BLaER1 treated with 17β-estradiol and CSF1 and Interleukin-3, amounts not matched to agents 10 nM and 100 nM (cell line): ENCODE measurements around the gene CEP170B.
"Not testable (repeated sequence)": the region's sequence is repeated elsewhere in the genome, so short reads cannot be mapped to it uniquely, and the experiment has no call there.

Source experiments
- H3K27ac ChIP-seq, 11 experiments: shearing (Covaris generic); formaldehyde crosslinking; 2 replicates each; pipeline ENCODE4 v1.8.1; 2022
- H3K27me3 ChIP-seq, 11 experiments: shearing (Covaris generic); formaldehyde crosslinking; 2 replicates each; pipeline ENCODE4 v1.8.1; 2022
- H3K36me3 ChIP-seq, 11 experiments: shearing (Covaris generic); formaldehyde crosslinking; 2 replicates each; pipeline ENCODE4 v1.8.1; 2022
- H3K4me1 ChIP-seq, 10 experiments: shearing (Covaris generic); formaldehyde crosslinking; 2 replicates each; pipeline ENCODE4 v1.8.1; 2022
- H3K4me2 ChIP-seq, 11 experiments: shearing (Covaris generic); formaldehyde crosslinking; 2 replicates each; pipeline ENCODE4 v1.8.1; 2022
- H3K4me3 ChIP-seq, 10 experiments: shearing (Covaris generic); formaldehyde crosslinking; 2 replicates each; pipeline ENCODE4 v1.8.1; 2022
- H3K9ac ChIP-seq, 11 experiments: shearing (Covaris generic); formaldehyde crosslinking; 2 replicates each; pipeline ENCODE4 v1.8.1; 2022
- H3K9me3 ChIP-seq, 11 experiments: shearing (Covaris generic); formaldehyde crosslinking; replicated peaks in 1 of 11; 2 replicates each; pipeline ENCODE4 v1.8.1; 2022
- H4K20me1 ChIP-seq, 11 experiments: shearing (Covaris generic); formaldehyde crosslinking; 2 replicates each; pipeline ENCODE4 v1.8.1; 2022
- Cebpa-rat ChIP-seq, 11 experiments: shearing (Covaris generic); IDR thresholded peaks; 2 replicates each; pipeline ENCODE4 v1.8.1; 2022

The CEP170B gene

DNA sequence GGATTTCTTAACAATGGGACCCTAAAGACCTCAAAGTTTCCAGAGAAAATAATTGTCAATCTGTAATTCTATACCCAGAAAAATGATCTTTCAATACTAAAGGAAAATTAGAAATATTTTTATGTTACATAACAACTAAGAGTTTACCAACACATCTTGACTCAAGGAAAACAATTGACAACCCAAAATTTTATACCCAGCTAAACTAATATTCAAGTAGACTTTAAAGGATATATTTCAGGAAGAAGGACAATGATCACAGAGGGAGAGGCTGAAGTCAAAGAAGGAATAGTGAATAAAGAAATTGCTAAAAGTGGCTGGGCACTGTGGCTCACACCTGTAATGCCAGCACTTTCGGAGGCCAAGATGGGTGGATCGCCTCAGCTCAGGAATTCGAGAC is 47.0 kb downstream of the CEP170B start:
- no peak overlapping the region for H3K9ac ChIP-seq

DNA sequence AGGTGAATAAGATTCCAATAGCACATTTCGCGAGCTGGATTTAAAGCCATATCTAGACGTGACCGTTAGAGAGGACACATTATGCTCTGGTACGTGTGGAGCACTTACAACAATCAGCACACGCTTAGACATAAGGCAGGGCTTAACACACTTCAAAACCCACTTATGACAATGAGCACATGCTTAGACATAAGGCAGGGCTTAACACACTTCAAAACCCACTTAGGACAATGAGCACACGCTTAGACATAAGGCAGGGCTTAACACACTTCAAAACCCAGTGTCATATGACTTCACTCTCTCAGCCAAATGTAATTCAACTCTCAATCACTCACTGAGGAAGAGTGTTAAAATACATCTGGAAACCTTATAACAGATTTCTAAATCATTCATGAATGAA is 48.4 kb downstream of the CEP170B start:
- Histone ChIP-seq H3K36me3 (no peaks in the 10 kb centered on the region; a peak in 1 of 22 replicates), H4K20me1 (no peaks in the 10 kb centered on the region), H3K4me1 (peaks cover 0 to 10% (median 0%) of the 10 kb centered on the region in 10 experiments; a peak in 8 of 20 replicates)

More for the DNA sequence above, 47.0 kb downstream of the CEP170B start:
- Histone ChIP-seq H3K4me2 (no peak overlapping the region), H3K27ac (no peak overlapping the region), H4K20me1 (no peaks in the 10 kb centered on the region), H3K4me3 (no peak overlapping the region), H3K9me3 (peaks cover 40 to 50% (median 45%) of the 10 kb centered on the region in 11 experiments), H3K27me3 (no peaks in the 10 kb centered on the region), H3K4me1 (peaks cover 0 to 4% (median 0%) of the 10 kb centered on the region in 10 experiments; a peak in 8 of 20 replicates), H3K36me3 (no peaks in the 10 kb centered on the region; a peak in 1 of 22 replicates)
- TF ChIP-seq Cebpa-rat (IDR thresholded peaks at IDR 0.05), result no peak

DNA sequence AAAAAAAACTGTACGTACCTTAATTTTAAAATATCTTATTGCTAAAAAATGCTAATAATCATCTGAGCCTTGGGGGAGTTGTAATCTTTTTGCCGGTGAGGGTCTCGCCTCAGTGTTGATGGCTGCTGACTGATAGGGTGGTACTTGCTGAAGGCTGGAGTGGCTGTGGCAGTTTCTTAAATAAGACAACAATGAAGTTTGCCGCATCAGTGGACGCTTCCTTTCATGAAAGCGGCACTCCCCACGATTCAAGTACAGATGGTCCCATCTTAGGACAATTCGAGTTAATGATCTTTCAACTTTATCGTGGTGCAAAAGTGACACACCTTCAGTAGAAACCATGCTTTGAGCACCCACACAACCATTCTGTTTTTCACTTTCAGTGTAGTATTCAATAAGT is 52.0 kb downstream of the CEP170B start:
- Histone ChIP-seq H3K4me3 (no peak overlapping the region), H3K9me3 (peaks cover 10 to 18% (median 14%) of the 10 kb centered on the region in 11 experiments), H3K4me1 (peaks cover 0 to 23% (median 13%) of the 10 kb centered on the region in 10 experiments; a peak in 14 of 20 replicates), H3K27me3 (no peaks in the 10 kb centered on the region), H3K4me2 (peak overlapping the region in 6 of 11 experiments; percentile 15 to 45 (median 34); a peak in 10 of 22 replicates), H3K9ac (no peak overlapping the region), H4K20me1 (no peaks in the 10 kb centered on the region), H3K27ac (no peak overlapping the region), H3K36me3 (no peaks in the 10 kb centered on the region; a peak in 1 of 22 replicates)
- TF ChIP-seq Cebpa-rat (IDR thresholded peaks at IDR 0.05), result no peak

More for the DNA sequence above, 48.4 kb downstream of the CEP170B start:
- H3K4me2 ChIP-seq, result no peak overlapping the region
- no peak for TF ChIP-seq Cebpa-rat (IDR thresholded peaks at IDR 0.05)
- no peak overlapping the region for H3K27ac ChIP-seq
- peaks cover 32 to 41% (median 36%) of the 10 kb centered on the region in 11 experiments for H3K9me3 ChIP-seq
- H3K4me3 ChIP-seq, result no peak overlapping the region
- no peaks in the 10 kb centered on the region for H3K27me3 ChIP-seq
- H3K9ac ChIP-seq, result no peak overlapping the region

DNA sequence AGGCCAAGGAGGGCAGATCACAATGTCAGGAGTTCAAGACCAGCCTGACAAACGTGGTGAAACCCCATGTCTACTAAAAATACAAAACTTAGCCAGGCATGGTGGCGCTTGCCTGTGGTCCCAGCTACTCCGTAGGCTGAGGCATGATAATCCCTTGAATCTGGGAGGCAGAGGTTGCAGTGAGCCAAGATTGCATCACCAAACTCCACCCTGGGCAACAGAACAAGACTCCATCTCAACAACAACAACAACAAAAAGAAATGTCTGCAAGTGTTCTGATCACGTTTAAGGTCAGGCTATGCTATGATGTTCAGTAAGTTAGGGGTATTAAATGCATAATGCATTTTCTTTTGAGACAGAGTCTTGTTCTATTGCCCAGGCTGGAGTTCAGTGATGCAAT is 52.9 kb downstream of the CEP170B start:
- Histone ChIP-seq H3K9me3 (peaks cover 1 to 9% (median 5%) of the 10 kb centered on the region in 11 experiments; a peak in 21 of 22 replicates), H3K4me1 (peaks cover 5 to 31% (median 19%) of the 10 kb centered on the region in 10 experiments)

DNA sequence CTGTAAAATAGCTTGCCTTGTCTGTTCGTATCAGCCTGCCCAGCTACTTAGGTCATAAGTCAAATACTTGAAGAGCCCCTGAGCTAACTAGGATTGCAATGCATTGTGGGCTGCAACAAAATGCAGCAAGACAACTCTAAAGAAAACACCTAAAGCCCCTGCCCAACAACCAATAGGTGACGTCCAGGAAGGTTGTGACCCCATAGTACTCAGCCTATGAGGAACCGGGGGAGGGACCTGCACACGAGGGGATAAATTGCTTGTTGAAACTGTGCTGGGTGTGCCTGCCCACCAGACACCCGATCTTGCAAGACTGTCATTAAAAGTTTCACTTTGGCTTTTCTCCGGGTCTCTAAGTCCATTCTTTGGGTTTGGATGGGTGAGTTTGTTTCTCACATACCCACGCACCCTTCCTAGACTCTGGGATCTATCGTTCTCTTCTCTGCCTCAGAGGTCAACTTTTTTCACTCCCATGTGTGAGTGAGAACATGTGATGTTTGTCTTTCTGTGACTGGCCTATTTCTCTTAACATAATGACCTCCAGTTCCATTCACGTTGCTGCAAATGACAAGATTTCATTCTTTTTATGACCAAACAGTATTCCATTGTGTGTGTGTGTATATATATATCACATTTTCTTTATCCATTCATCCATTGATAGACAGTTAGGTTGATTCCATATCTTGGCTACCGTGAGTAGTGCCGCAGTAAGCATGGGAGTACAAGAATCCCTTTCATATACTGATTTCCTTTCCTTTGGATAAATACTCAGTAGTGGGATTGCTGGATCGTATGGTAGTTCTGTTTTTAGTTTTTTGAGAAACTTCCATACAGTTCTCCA is 54.3 kb downstream of the CEP170B start:
- not testable (repeated sequence) for H3K9ac ChIP-seq

More for the DNA sequence above, 52.9 kb downstream of the CEP170B start:
- Histone ChIP-seq H4K20me1 (no peaks in the 10 kb centered on the region), H3K36me3 (no peaks in the 10 kb centered on the region), H3K4me3 (no peak overlapping the region), H3K9ac (no peak overlapping the region), H3K27me3 (no peaks in the 10 kb centered on the region), H3K27ac (no peak overlapping the region), H3K4me2 (no peak overlapping the region)
- TF ChIP-seq Cebpa-rat (IDR thresholded peaks at IDR 0.05), result no peak

DNA sequence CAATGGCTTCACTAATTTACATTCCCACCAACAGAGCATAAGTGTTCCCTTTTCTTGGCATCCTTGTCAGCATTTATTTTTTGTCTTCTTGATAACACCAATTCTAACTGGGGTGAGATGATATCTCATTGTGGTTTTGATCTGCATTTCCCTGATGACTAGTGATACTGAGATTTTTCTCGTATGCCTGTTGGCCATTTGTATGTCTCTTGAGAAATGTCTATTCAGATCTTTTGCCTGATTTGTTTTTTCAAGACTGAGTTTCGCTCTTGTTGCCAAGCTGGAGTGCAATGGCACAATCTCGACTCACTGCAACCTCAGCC is 54.9 kb downstream of the CEP170B start:
- Histone ChIP-seq H3K27me3 (no peaks in the 10 kb centered on the region), H3K9me3 (peaks cover 3 to 8% (median 7%) of the 10 kb centered on the region in 11 experiments; a peak in 15 of 22 replicates), H4K20me1 (peaks cover 0 to 3% (median 0%) of the 10 kb centered on the region in 11 experiments; a peak in 1 of 22 replicates), H3K4me3 (no peak overlapping the region), H3K4me1 (peaks cover 25 to 50% (median 39%) of the 10 kb centered on the region in 10 experiments), H3K27ac (no peak overlapping the region), H3K4me2 (peak overlapping the region in 7 of 11 experiments; percentile 16 to 48 (median 36); a peak in 9 of 22 replicates), H3K36me3 (no peaks in the 10 kb centered on the region), H3K9ac (no peak overlapping the region)
- no peak for TF ChIP-seq Cebpa-rat (IDR thresholded peaks at IDR 0.05)

More for the DNA sequence above, 54.3 kb downstream of the CEP170B start:
- H3K36me3 ChIP-seq, H3K4me3 ChIP-seq, H3K27ac ChIP-seq, H3K27me3 ChIP-seq, H4K20me1 ChIP-seq, H3K9me3 ChIP-seq: not testable (repeated sequence)
- Histone ChIP-seq H3K4me2 (peak overlapping the region in 7 of 11 experiments; percentile 16 to 48 (median 36); a peak in 8 of 22 replicates), H3K4me1 (peaks cover 19 to 44% (median 33%) of the 10 kb centered on the region in 10 experiments)

DNA sequence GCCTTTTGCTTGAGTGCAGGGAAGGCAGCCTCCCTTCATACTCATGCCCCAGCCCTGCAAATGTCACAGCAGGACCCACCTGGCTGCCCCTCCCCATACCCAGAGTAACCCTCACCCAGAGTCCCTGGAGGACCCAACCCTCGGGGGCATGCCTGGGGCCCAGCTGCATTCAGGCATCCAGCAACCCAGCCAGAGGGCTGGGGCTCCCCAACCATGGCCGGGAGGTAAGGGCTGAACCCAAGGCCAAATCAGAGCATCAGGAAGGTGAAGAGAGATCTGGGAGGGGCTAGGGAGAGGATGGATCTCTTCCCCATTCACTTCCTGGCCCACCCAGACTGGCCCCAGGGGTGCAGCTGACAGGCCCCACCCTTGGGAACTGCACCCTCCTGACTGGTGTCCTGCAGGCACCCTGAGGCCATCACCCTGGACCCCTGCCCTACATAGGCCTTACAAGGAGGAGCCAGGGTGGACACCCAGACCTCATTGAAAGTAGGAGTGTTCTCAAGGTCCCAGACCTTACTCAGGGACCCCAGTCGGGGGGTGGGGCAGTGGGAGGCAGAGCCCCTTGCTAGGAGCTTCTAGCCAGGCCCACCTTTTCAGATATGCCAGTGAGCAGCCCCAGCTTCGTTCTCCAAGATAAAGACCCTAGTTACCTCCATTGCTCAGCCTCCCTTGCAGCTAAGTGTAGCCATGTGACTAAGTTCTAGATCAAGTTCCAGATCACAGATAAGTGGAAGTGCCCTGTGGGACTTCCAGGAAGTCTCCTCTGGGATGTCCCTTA is 58.8 kb downstream of the CEP170B start:
- H3K4me2 ChIP-seq, result peak overlapping the region; percentile 89 to 100 (median 98)
- peaks cover 3 to 8% (median 7%) of the 10 kb centered on the region in 11 experiments; a peak in 15 of 22 replicates for H3K9me3 ChIP-seq
- H3K27me3 ChIP-seq, result no peaks in the 10 kb centered on the region
- H3K36me3 ChIP-seq, result peaks cover 0 to 5% (median 0%) of the 10 kb centered on the region in 11 experiments; a peak in 5 of 22 replicates
- peaks cover 0 to 35% (median 0%) of the 10 kb centered on the region in 11 experiments; a peak in 5 of 22 replicates for H4K20me1 ChIP-seq
- H3K4me1 ChIP-seq, result peaks cover 61 to 78% (median 72%) of the 10 kb centered on the region in 10 experiments
- peak overlapping the region in 6 of 11 experiments; percentile 27 to 81 (median 58); a peak in 6 of 22 replicates for H3K9ac ChIP-seq
- H3K27ac ChIP-seq, result peak overlapping the region in 8 of 11 experiments; percentile 75 to 91 (median 82); a peak in 16 of 22 replicates
- no peak for TF ChIP-seq Cebpa-rat (IDR thresholded peaks at IDR 0.05)
- peak overlapping the region in 4 of 10 experiments; percentile 2 to 66 (median 35); a peak in 3 of 20 replicates for H3K4me3 ChIP-seq

DNA sequence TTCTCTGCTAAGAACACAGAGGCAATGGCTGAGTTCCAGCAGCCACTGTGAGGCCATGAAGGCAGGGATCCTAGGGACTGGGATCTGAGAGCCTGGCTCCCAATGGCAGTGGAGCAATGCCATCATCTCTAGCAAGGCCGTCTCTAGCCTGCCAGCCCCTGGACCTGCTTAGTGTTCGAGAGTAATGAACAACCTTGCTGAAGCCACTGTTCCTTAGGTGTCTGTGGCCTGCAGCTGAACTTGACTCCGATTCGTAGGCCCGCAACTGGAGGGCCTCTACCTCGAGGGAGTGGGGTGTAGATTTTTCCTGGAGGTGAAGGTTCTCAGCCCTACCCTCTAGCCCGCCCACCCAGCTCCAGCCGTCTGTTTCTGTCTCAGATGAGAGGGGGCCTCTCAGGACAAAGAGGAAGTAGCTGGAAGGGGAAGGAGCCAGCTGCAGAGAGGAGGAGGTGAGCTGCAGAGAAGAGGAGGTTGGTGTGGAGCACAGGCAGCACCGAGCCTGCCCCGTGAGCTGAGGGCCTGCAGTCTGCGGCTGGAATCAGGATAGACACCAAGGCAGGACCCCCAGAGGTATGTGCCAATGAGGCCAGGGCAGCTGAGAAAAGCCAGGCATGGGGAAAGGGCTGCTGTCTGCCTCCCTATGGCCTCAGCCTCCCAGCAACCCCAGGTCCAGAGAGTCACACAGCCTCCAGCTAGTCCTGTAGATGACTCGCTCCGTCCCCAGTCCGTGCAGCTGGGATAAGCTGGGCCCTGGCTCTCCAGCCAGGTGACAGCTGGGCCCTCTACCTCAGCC is 59.5 kb downstream of the CEP170B start, which contains the start of gene PLD4:
TSS of gene PLD4 (plus strand) at position 459 of the 793 bp plus-strand sequence. CDS start 2,262 bp downstream, outside the sequence.
- H3K27ac ChIP-seq, result peak within 1 kb of the TSS in 10 of 11 experiments; percentile 2 to 91 (median 82); a peak in 18 of 22 replicates

More for the DNA sequence above, 59.5 kb downstream of the CEP170B start, which contains the start of gene PLD4:
- Histone ChIP-seq H3K4me3 (peak within 1 kb of the TSS in 8 of 10 experiments; percentile 17 to 66 (median 52); a peak in 16 of 20 replicates), H4K20me1 (peaks cover 0 to 42% (median 0%) of the 10 kb centered on the region in 11 experiments; a peak in 5 of 22 replicates), H3K36me3 (peaks cover 0 to 11% (median 0%) of the 10 kb centered on the region in 11 experiments; a peak in 5 of 22 replicates), H3K9ac (peak within 1 kb of the TSS; percentile 13 to 84 (median 71); a peak in 17 of 22 replicates), H3K9me3 (peaks cover 3 to 8% (median 7%) of the 10 kb centered on the region in 11 experiments; a peak in 15 of 22 replicates), H3K4me1 (peaks cover 61 to 77% (median 71%) of the 10 kb centered on the region in 10 experiments), H3K27me3 (no peaks in the 10 kb centered on the region), H3K4me2 (peak within 1 kb of the TSS; percentile 89 to 100 (median 98))
- no peak for TF ChIP-seq Cebpa-rat (IDR thresholded peaks at IDR 0.05)
